HuH-7 (cell line): ENCODE measurements around the gene COL19A1.
"Not testable (repeated sequence)": the region's sequence is repeated elsewhere in the genome, so short reads cannot be mapped to it uniquely, and the experiment has no call there.

Experiments
- DNase-seq: peaks from one replicate; pipeline ENCODE4 v3.0.0; 2011; ENCODE audit warnings: low spot score

Gene COL19A1

DNA sequence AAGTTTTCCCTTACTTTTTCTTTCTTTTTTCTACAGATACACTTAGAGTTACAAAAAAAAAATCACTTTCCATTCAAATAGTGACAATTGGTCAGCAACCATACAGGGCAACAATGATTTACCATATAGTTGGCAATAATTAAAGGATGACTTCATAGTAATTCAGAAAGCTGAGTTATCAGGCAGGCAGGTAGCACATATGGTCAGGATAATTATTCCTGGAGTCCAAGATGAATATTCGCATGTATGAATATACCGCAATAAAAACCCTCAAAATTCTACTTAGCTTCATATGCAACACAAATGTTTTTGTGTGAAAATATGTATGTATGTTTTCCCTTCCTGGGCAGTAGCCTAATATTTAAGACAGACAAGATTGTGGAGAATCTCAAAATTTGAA lies 34.5 kb downstream of the COL19A1 start:
- DNase-seq: no peak

DNA sequence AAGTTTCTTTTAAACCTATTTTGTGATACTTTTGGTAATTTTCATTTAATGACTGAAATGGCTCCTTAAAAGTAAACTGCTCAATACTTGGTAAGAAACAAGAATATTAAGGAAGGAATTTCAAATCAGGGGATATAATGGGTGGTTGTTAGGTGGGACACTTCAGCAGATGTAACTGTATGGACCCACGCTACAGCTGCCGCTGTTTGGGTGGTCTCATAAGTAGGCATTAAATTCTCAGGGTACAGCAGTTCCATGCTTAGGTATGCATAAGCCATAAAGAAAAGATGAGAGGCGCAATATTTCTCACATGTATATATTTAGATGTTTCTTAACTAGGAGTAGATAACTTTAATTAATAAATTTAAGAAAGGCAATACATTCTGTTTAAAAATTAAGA lies 35.0 kb downstream of the COL19A1 start:
- no peak for DNase-seq

DNA sequence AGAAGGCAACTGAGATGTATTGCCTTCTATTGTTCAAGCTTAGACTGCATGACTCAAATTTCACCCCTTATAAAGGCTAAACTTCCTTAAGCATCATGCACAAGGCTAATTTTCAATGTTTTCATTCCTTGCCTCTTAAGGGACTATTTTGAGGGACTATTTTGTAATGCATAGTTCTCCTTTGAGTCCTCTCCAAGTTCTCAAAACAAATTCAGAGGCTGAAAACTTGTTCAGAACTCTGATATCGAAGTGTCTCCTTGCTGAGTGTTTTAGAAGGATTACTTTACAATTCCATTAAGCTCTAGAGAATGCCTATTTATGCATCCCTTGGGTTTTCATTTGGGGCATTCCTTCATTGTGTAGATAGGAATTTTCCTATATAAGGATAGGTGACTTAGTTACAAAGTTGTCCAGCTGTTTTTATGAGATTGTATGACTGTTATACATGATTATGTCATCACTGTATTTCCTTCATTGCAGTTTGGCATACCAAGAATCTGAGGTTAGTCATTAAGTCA lies 41.7 kb downstream of the COL19A1 start:
- no peak for DNase-seq

DNA sequence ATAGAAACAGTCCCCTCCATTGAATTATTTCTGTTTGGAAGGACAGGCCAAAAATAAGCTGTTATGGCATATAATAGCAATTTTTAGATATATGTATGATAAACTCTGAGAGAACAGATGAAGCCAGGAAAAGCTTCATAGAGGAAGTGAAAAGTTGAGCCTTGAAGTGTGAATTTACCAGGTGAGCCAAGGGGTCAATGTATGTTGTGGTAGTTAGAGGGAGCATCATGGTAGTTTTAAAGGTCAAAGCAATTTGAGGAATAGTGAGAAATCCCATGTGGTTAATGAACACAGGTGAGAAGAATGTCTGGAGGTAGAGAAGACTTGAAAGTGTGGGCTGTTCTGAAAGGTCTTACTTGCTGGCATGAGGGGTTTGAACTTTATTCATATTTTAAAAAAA lies 47.0 kb downstream of the COL19A1 start:
- DNase-seq: no peak

DNA sequence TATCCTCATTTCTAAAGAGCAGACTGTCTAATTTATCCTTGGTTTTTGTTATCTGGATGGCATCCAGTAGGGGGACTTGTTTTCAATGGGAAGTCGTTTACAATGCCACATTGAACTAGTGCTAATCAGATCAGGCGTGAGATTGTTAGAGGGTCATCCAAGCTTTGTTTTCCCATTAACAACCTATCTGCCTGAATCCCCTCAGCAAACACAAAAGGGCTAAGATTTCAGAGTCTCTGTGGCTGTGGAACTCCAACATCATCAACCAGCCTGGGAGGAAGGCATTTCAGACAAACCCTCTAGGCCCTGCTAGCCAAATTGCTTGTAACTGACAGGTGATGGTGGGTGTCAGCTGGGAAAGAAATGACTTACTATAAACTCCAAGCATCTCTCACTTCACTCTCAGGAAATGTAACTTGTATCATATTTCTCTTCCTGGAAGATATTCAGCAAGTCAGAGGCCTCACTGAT lies 47.7 kb downstream of the COL19A1 start:
- no peak for DNase-seq

DNA sequence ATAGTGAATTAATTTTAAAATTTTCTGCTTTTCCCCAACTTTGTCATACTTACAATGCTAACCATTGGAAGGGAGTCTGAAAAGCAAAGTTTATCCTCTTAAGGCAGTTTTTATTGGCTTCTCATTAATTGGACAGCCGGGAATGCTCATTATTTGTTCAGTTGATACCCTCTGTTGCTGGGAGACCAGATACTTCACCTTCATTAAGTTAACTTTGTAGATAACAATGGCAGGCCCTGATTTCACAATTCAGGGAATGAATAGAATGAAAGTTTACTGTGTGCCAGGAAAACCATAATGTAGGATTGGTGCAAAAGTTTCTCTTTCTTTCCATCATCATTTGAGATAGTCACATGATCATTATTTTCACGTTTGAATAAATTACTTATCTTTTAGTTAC lies 49.0 kb downstream of the COL19A1 start:
- DNase-seq: no peak

DNA sequence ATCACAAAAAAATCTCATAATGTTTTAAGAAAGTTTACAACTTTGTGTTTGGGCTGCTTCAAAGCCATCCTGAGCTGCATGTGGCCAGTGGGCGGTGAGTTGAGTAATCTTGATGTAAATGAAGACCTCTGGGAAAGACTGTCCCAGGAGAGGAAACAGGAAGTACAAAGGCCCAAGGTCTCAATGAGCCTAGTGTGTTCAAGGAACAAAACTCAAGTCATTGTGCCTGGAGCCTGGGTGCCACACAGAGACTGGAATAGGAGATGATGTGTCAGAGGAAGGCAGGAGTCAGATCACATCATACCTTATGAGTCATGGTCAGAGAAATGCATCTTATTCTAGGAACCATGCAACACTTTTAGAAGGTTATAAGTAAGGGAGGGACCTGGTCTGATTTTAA lies 51.5 kb downstream of the COL19A1 start:
- DNase-seq: no peak

DNA sequence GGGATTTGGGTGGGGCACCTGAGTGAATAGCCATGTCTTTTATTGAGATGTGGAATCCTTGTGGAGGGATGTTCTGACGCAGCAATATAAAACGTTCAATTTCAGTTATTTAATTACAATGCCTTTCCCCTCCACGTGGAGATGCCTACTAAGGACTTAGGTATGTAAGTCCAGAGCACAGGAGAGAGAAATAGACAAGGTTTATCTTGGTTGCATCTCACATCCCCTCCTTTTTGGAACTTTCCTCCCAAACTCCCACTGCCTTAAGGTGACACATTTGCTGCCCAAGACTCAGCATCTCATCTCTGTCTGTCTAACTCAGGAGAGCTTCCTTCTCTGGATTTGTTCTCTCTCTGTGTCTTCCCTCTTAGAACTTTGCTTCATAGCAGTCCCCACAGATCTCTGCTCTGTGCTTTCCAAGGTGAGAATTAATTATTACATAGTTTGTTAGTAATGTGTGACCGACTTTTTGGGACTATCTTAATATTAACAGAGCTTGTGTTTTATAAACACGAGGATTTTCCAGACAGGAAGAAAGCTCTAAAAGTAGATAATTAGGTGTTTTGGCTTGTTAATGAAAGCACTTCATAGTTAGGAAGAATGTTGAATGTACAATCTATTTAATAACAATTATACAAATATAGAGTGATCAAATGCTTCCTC lies 52.6 kb downstream of the COL19A1 start:
- no peak for DNase-seq

DNA sequence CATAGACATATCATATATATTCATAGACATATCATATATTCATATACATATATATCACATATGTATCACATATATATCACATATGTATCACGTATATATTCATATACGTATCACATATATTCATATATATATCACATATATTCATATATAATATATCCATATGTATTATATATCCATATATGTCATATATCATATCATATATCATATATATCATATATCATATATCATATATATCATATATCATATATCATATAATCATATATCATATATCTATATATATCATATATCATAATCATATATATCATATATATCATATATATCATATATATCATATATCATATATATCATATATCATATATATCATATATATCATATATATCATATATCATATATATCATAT lies 54.7 kb downstream of the COL19A1 start:
- not testable (repeated sequence) for DNase-seq

DNA sequence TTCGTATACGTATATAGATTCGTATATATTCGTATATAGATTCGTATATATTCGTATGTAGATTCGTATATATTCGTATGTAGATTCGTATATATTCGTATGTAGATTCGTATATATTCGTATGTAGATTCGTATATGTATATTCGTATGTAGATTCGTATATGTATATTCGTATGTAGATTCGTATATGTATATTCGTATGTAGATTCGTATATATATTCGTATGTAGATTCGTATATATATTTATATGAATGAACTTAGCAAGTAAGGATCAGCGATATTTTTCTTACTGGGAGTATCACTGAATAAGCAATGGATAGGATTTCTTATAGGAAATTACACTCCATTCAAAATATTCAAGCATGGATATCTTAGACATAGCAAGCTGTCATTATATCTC lies 55.3 kb downstream of the COL19A1 start:
- DNase-seq: not testable (repeated sequence)

DNA sequence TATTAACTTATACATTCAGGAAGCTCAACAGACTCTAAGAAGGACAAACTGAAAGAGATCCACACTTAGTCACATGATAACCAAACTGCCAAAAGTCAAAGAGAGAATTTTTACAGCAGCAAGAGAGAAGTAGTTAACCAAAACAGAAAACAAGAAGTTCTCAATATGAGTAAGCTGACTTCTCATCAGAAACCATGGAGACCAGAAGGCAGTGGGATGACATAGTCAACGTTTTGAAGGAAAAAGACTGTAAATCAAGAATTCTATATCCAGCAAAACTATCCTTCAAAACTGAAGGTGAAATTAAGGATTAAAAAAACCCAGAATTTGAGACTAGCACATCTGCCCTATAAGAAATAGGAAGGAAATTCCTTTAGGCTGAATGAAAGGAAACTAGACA lies 60.4 kb downstream of the COL19A1 start:
- DNase-seq: no peak

DNA sequence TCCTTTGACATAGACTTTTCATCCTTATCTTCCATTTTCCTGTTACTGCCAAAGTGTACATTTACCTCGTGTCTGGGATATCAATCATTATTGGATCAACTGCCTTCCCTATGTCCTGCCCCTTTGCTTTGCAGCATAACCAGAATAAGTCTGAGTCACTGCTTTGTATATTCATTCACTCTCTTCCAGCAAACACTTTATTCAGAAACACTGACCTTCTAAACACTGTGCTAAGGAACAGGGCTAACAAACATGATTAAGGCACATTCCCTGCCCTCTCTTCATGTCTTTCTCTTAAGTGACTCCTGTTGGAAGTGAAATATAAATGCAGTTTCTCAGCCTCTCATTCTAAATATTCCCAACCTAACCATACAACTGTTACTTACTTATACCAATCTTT lies 66.9 kb downstream of the COL19A1 start:
- no peak for DNase-seq

DNA sequence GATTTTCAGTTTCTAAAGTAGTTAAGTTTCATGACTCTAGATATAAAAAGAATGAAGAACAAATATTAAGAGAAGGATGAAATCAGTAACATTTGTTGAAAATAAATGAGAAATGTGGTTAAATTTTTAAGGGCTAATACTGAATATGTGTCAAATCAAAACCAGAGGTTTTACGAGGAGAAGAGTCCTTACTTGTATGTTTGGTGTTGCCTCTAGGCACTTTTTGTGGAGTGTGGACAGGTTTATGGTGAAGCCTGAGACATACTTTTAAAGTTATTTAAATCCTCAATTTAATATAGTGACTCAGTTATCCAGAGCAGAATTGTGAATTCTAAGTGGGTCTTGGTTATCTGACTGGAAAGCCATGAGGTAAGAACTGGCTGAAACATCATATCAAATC lies 68.7 kb downstream of the COL19A1 start:
- no peak for DNase-seq

DNA sequence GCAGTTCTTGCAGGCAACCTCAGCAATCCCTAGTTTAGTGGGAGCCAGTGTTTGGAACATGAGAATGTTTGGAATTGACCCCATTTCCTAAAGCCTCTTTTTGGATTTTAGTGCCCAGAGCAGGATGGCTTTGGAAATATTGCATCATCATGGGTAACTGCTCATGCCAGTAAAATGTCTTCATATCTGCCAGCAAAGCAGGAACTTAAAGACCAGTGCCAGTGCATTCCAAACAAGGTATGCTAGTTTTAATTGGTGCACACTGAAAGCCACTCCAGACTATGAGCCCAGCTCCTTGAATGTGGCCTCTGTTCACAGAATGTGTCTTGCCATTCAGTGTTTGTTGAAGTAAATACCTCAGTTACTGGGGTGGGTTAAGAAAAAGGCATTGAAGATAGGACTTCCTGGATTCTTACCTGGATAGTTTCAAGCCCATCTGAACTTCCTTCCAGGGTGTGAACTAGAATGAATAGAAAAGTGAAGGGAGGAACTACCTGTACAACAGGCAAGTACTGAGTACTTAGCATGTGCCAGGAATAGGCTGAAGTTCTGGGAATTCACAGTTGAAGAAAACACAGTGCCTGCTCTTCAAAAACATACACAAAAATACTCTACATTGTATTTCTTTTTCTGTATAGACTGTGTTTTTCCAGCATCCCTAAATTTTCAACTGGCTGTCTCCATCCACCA lies 70.5 kb downstream of the COL19A1 start:
- no peak for DNase-seq

DNA sequence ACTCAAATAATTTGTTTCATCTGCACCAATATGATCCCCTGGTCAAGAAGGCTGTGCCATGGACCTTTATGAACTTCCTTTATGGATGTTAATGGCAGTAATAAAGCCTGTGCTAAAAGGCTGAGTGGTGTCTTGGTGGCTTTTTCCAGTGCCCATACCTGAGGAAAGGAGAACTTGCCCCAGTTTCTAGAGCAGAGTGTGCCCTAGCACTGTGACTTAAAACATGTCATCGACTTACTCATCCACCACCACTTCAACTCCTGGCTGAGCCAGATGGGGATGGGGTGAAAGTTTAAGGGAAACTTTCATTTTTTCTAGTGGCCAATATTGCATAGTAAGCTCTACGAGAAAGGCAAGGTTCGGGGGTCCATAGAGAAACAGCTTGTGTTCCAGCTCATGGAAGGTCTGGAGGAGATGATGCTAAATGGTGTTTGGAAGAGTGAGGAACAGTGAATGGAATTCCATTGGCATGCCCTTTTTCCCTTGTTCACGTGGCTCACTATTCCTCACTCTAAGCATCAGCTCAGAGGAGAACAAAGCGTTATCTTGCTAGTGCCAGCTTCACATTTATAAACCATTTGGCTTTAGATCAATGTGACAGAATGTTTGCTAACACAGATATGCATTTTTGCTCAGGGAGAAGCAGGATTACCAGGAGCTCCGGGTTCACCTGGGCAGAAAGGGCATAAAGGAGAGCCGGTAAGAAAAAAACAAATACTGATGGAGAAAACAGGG lies 71.2 kb downstream of the COL19A1 start:
- DNase-seq: no peak

DNA sequence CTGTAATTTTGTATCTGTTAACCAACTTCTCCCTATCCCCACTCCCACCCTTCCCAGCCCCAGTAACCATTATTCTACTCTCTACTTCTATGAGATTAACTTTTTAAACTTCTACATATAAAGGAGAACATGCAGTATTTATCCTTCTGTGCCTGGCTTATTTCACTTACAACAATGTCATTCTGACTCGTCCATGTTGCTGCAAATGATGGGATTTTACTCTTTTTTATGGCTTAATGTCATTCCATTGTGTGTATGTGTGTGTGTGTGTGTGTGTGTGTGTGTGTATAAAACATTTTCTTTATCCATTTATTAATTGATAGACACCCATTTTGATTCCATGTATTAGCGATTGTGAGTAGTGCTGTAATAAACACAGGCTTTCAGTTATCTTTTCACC lies 76.1 kb downstream of the COL19A1 start:
- no peak for DNase-seq

DNA sequence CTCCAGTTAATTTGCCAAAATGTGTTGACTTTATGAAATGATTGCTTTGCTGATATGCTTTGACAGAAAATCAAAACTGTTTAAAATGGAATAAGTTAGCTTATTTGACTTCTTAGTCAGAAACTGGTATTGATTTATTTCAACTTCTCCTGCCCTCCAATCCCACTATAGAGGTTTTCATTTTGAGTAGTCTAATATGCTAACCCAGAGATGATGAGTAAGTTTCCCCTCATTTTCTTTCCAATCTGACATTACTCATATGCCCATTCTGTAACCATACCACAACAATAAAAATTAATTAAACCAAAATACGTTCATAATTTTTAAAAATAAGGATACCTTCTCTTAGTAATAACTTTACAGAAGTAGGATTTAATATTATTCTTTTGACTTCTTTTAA lies 78.8 kb downstream of the COL19A1 start:
- no peak for DNase-seq

DNA sequence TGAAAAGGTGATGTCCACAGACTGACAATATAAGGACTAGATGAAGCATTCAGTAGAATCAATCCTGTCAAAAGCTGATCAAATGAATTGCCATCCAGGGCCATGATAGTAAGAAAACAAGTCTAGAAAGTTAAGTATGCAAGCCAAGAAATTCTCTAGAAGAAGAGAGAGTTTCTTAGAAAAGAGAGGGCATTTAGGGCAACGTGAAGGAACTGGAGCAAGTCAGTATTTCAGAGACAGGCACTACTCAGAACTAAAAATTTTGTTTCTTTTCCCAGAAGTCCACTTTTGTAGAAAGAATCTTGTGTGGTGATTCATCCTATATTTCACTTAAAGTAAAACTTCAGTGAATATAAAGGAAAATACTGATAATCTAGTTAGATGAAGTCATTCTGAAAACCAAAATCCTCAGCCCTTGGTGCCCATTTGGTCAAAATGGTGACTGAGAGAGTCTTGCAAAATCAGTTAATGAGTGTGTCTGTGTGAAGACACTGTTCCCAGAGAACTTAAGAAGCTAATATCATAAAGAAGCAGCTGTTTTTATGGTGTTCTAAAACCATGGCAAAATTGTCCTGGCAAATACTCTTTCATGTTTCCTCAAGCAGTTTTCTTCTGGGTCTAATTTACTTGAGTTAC lies 82.2 kb downstream of the COL19A1 start:
- no peak for DNase-seq

DNA sequence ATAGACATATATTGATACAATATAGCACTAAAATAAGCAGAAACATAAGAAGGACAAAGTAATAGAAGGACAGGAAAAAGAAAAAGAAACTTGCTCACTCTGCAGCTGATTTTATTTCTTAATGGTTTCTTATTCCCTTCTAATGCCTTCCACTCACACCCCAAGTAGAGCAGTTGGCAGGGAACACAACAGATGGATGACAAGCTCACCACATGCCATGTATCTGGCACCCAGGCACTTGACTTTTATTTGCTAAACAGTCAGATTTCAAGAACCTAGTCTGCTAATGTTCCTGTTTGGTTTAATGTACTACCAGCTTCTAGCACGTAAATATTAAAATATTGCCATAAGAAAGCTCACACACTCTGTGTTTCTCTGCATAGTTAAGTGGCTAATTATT lies 87.1 kb downstream of the COL19A1 start:
- no peak for DNase-seq

DNA sequence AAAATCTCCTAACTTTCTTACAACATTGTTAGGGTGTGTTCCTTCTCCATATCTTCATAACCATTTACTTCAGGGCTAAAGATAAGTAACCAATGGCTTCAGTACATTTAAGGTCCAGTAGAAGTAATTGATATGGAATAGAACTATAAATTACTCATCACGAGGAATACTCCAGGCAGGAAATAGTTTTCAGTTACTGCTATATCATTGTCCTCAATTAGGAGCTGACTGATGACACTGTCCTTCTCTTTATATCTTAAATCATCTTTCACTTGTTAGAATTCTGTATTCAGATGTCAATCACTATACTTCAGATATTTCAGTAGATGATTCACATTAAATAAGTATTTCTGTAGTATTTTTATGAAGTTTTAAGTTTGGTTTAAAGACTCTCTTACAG lies 88.4 kb downstream of the COL19A1 start:
- no peak for DNase-seq

DNA sequence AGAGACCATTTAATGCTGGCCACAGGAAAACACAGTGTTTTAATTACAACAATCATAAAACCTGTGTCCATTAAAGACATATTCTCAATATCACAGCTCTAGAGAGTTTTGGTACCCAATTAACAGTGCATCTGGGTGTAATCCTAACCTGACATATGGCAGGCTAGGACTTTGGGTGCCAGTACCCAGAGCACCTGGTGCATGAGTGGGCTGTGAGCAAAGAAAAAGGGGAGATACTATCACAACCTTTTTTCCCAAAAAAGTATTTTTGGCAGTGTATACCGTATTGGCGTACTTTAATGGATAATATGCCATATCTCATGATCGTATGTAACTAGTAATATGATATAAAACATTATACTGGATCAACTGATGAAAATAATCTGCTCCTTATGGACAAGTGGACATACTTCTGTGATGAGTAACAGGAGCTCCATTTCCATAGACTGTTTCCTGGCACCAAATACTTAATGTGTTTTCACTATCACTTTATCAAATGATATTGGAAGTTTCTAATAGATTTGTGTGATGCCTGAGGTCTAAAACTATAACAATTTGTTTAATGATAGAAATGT lies 91.7 kb downstream of the COL19A1 start:
- DNase-seq: no peak

DNA sequence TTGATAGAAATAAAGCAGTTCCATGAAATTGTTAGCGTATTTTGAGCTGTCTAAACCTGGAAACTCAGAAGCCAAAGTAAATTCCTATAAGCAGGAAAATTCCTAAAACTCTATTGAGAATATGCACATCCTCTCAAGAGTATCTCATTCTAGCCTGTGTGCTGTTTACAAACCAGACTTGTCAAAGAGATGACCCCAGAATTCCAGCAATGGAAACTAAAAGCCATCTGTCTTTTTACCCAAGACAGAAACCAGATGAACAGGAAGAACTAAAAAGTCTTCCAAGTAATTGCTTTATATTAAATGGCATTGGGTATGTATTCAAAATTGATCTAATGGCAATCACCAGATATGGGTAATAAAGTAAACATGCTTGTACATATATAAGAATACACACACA lies 92.6 kb downstream of the COL19A1 start:
- no peak for DNase-seq
